Endometrial microvascular endothelial cells (primary cell): Measurements from ENCODE around the gene PLEKHB2. TPM values are rescaled to one million over a fixed set of nuclear protein-coding genes. Genes with fewer than 3 reads are reported as not detected.
"Not testable (repeated sequence)": the region's sequence is repeated elsewhere in the genome, so short reads cannot be mapped to it uniquely, and the experiment has no call there.

ENCODE experiments used
- in situ Hi-C: cut with HindIII; loops from 2 replicates; pipeline ENCODE4 v1.10.0; 2017; ENCODE audit warnings: low sequenced_read_pairs, low pct_unique_long_range_greater_than_20kb; ENCODE audit errors: inconsistent ontology term
- total RNA-seq: library from RNA; depleted of rRNA; stranded (reverse); fragments of >200 nt; gene quantifications from one replicate; pipeline ENCODE4 v1.2.3, GENCODE V29; 2015; ENCODE audit errors: inconsistent ontology term

PLEKHB2 gene
- total RNA-seq, 1 donor from 2014 or later: 96.6 TPM

GRCh38 chr2:131093006-131093695, 12.0 kb upstream of the PLEKHB2 start, which contains the start of gene FAM168B:
Gene FAM168B (minus strand): TSS chr2:131093460. CDS start chr2:131082646, 10,814 bp downstream.
- in situ Hi-C loops: no loop called here

DNA sequence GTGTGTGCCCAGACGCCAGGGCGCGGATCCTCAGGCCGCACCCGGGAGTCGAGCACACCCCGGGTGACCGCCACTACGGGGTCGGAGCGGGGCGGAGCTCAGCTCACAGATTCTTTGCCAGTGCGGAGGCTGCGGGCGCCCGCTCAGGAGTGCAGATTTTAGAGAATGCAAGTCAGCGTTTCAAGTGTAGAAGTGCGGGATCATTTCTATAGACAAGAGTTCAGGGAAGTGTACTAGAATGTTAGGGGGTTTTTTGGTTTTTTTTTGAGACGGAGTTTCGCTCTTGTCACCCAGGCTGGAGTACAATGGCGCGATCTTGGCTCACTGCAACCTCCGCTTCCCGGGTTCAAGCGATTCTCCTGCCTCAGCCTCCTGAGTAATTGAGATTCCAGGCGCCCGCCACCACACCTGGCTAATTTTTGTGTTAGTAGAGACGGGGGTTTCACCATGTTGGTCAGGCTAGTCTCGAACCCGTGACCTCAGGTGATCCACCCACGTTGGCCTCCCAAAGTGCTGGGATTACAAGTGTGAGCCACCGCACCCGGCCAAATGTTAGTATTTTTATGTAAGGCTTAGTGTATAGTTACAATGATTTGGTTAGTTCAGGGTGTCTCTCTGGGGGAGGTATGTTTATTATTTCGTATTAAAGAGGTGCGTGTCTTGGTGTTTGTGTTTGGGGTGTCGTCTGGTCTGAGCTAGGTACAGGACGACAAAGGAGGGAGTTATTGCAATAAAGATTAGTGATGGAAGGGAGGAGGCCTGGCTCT, 11.3 kb upstream of the PLEKHB2 start:
- in situ Hi-C loops: no loop called here

- in situ Hi-C loops: no loop called here
Observed at GRCh38 chr2:131094463-131095281, 10.5 kb upstream of the PLEKHB2 start.

DNA sequence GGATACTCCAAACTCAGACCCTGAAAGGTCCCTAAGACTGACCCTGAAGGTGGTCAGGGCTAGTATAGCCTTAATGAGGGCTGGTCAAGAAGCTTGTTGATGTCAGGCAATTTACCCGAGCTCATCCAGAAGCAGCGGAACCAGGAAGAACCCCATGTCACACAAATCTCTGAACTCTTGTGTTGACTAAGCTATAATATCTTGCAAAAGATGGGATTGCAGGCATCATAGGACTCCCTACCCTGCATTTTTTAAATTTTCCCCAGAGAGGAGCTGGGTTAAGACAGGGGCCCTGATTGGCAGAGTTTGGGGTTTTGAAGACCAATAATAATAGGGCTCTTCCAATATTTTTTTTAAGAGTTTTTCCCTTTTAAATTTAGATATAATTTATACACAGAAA, 2.0 kb upstream of the PLEKHB2 start:
- in situ Hi-C loops: no loop called here

GRCh38 chr2:131104487-131105155, 515 bp upstream of the PLEKHB2 start:
- in situ Hi-C loops: no loop called here

- in situ Hi-C loops: no loop called here
Observed at GRCh38 chr2:131105950-131106801, 1.0 kb downstream of the PLEKHB2 start.

DNA sequence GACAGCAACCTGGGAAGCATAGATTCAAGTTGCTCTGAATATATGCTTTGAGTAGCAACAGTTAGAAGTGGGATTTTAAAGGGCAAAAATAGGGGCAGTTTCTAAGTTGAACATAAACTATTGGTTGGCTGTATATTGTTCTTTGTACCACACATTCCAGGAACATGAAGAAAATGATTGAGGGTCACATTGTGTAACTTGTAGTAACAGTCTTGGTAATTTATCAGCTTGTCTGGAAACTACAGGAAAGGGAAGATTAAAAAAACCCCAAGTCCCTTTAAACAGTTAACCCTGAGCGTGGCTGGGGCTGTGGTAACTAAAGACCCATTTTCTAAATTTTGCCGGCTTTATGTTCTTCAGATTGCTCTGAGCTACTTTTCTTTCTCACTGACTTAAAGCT, 7.4 kb downstream of the PLEKHB2 start:
- in situ Hi-C loops: no loop called here

GRCh38 chr2:131113566-131114227, 8.6 kb downstream of the PLEKHB2 start:
- in situ Hi-C loops: no loop called here

DNA sequence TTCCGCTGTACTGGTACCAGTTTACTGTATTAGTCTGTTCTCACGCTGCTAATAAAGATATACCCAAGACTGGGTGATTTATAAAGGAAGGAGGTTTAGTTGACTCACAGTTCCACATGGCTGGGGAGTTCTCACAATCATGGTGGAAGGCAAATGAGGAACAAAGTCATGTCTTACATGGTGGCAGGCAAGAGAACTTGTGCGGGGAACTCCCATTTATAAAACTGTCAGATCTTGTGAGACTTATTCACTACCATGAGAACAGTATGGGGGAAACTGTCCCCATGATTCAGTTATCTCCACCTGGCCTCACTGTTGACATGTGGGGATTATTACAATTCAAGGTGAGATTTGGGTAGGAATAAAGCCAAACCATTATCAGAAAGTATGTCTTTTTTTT, 9.8 kb downstream of the PLEKHB2 start:
- in situ Hi-C loops: not testable (repeated sequence)

GRCh38 chr2:131115752-131116151, 10.6 kb downstream of the PLEKHB2 start:
- in situ Hi-C loops: no loop called here

- in situ Hi-C loops: no loop called here
Observed at GRCh38 chr2:131120815-131121317, 15.7 kb downstream of the PLEKHB2 start.

- in situ Hi-C loops: no loop called here
Observed at GRCh38 chr2:131121464-131121863, 16.3 kb downstream of the PLEKHB2 start.

- in situ Hi-C loops: no loop called here
Observed at GRCh38 chr2:131122496-131122895, 17.4 kb downstream of the PLEKHB2 start.

GRCh38 chr2:131123192-131123591, 18.1 kb downstream of the PLEKHB2 start:
- in situ Hi-C loops: no loop called here

GRCh38 chr2:131125195-131125757, 20.1 kb downstream of the PLEKHB2 start:
- in situ Hi-C loops: no loop called here

DNA sequence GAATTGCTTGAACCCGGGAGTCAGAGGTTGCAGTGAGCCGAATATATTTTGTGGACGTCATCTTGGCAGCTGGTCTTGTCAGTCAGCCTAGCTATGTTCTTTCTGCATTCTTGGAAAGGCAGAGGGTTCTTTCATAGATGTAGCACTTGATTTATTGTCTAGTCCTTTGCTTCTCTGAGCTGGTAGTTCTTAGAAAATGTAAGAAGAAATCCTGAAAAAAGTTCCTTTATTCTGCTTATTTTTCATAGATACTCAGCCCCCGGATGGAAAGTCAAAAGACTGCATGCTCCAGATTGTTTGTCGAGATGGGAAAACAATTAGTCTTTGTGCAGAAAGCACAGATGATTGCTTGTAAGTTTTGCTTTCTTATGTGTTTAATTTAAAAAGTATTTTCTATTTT, 21.3 kb downstream of the PLEKHB2 start:
- in situ Hi-C loops: no loop called here

GRCh38 chr2:131127076-131127475, 21.9 kb downstream of the PLEKHB2 start:
- in situ Hi-C loops: no loop called here
